ENCODE data around the gene TBX3.

- TF ChIP-seq POLR2A (IDR thresholded peaks at IDR 0.05), result no peak
- TF ChIP-seq CTCF (IDR thresholded peaks at IDR 0.05), result no peak
- no peak for TF ChIP-seq POLR2AphosphoS5 (IDR thresholded peaks at IDR 0.05)
Measured at GRCh38 chr12:114695305-114695592, 11.3 kb upstream of the TBX3 start.
